ENCODE results near the gene TBC1D8.

TBC1D8 gene

DNA sequence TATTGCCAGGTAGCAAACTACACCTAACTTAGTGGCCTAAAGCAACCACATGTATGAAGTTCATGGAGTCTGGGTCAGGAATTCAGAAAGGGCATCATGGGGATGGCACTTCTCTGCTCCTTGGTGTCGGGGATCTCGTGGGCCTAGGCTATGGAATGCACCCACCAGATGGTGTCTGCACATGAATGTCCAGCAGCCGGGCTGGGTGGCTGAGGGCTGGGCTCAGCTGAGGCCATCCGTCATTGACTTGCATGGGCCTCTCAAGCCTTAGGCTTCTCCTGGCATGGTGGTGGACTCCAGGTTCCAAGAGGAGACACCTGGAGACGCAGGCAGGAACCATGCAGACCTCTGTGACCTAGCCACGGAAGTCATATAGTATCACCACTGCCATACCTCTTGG lies 175.1 kb downstream of the TBC1D8 start:
- DNase-seq (ENCODE audit: low spot score), result no peak

DNA sequence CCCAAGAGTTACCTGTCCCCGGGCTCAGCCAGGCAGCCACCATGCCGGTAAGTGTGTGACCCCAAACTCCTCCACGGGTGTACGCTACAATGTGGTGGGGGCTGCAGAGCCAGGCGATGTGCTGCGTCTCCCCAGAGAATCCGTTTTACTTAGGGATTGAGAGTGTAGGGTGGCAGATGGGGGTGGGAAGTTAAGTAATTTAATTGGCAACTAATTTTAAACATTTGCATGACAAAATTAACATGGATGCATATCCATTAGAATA lies 175.7 kb downstream of the TBC1D8 start:
- no peak for DNase-seq (ENCODE audit: low spot score)

DNA sequence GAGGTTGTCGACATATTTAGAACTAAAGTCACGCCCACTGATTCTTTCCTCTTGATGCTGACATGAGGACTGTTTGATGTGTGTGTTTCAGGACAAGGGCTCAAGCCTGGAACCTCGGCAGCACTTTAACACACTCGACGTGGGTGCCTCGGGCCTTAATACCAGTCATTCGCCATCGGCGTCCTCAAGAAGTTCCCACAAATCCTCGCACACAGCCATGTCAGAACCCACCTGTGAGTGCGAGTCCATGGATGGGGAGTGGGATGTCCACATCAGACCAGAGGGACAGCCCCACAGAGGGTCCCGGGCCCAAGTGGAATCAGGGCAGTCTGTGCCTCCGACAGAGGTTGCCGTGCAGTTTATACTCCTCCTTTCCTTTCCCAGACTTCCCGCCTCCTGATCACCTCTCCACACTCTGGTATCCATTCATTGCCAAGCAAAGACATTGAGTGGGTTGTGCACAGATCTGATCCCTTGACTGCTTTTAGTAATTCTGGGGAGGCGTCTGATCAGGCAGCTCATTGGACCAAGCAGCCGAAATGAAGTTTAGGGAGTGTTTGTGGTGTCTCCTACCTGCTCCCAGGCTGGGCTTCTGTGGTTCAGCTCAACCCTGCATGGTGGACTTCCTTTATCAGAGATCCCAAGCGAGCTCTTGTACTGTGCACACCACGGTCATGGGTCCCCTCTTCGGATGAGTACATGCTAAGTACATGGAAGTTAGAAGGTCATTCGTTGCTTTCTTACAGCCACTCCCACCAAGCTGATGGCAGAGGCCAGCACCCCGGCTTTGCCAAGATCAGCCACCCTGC lies 176.3 kb downstream of the TBC1D8 start:
- no peak for DNase-seq (ENCODE audit: low spot score)

GRCh38 chr2:100972452-100972851 lies 178.7 kb downstream of the TBC1D8 start:
- DNase-seq (ENCODE audit: low spot score), result no peak

- DNase-seq (ENCODE audit: low spot score), result no peak
These were observed 180.0 kb downstream of the TBC1D8 start for GRCh38 chr2:100971221-100971620.

DNA sequence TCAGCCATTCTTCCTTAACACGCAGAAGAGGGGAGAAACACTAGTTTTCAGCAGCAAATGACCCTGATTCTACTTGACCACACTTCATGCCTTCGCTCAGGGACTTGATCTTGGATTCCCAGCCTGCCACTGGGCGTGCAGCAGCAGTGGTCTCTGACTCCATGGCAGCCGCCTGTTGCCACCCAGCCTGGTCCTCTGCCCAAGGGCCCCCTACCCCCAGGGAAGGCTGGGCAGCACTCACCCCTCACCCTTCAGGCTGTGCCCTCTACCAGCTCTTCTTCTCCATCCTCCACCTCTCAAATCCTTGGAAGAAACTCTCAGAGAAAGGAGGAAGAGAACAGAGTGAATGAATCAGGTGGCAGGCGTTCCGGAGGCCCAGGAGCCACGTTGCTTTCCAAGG lies 181.2 kb downstream of the TBC1D8 start:
- DNase-seq (ENCODE audit: low spot score), result no peak

GRCh38 chr2:100968146-100969145 lies 182.7 kb downstream of the TBC1D8 start:
- DNase-seq (ENCODE audit: low spot score), result no peak

- DNase-seq (ENCODE audit: low spot score), result no peak
These were observed 183.5 kb downstream of the TBC1D8 start for GRCh38 chr2:100967716-100968115.

DNA sequence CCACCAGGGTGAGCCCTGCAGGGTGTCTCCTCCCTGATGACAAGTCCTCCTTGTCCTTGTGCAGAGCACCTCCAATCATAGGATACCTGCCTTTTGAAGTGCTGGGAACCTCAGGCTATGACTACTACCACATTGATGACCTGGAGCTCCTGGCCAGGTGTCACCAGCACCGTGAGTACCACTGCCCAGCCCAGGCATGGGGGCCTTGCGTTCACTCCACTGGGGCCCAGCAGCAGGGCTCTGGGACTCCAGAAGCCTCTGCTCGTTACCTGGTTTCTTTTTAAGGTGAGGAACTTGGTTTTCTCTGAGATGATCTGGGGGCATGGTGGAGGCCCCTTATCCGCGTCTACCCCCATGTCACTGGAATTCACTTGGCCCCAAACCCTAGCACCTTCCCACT lies 185.6 kb downstream of the TBC1D8 start:
- DNase-seq (ENCODE audit: low spot score), result no peak

DNA sequence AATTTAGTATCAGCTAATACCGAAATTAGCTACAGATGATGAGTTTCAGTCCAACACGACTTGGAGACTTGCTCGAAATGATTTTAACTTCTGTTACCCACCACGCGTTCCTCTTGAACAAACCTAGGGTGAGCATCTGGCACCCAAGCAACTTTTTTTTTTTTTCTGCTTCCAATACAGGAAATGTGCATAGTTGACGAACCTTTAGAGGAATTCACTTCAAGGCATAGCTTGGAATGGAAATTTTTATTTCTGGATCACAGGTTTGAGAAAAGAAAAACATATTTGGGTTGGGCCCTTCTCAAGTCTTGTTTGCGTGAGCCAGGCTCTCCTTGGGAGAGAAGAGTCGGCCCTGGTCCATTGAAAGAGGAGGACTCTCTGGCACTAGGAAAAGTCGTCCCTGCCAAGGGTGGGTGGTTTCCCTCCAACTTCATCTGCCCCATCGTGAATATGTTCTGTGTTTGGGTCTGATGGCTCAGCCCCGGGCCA lies 186.5 kb downstream of the TBC1D8 start:
- DNase-seq (ENCODE audit: low spot score), result no peak

DNA sequence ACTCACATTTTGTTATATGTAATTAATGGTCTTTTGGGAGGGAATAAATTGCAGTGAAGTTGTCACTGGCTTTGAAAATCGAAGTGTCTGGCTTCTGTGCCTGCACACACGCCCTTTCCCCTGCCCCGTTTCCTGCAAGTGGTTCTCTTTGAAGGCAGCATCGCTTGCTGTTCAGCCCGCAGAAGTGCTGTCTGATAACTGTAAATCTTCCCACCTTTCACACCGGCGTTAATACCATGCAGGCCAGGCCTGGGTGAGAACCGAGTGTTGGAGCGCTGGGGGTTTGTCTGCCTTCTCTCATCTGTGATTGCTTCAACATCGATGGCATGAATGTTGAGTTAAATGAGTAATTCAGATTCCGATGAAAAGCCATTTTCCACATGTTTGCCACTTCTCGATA lies 187.0 kb downstream of the TBC1D8 start:
- no peak for DNase-seq (ENCODE audit: low spot score)

DNA sequence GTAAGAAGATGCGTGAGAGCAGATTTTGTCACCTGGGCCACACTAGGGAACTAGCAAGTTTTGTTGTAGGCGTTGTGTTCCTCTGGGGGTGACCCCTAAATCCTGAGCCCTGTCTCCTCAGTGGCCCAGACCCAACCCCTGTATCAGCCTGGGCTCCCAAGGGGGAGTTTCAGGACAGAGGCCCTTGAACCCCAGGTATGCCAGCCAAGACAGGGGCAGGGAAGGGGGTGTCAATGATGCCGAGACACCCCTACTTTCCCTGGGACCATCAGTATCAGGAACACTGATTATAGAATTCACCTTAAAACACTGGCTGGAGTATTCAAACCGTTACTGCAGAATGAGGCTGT lies 188.2 kb downstream of the TBC1D8 start:
- no peak for DNase-seq (ENCODE audit: low spot score)

DNA sequence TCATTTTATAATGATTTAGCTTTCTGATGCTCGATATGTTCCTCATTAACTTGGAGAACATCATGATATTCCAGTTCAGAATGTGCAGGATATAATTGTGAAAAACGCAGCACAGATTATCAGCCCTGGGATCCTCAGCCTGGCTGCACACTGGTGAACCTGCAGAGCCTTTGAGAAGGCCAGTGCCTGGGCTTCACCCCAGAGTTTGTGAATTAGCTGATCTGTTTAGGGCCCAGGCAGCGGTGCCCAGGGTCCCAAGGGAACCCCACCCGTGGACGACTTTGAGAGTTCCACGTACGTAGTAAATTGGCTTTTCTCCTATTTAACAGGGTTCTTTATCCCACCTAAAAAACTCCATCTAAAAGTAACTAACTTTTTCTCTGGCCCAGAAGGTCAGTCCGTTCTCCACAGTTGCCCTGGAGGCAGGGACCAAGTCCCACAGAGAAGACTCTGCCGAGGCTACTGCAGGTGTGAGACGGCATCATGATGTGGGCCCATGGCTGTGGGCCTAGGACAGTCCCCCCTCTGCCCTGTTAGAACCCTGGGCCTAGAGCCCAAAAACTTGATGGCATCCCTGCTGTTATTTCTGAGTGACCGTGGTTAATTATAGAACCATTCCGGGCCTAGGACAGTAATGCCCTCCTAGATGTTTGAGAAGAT lies 188.7 kb downstream of the TBC1D8 start:
- no peak for DNase-seq (ENCODE audit: low spot score)

DNA sequence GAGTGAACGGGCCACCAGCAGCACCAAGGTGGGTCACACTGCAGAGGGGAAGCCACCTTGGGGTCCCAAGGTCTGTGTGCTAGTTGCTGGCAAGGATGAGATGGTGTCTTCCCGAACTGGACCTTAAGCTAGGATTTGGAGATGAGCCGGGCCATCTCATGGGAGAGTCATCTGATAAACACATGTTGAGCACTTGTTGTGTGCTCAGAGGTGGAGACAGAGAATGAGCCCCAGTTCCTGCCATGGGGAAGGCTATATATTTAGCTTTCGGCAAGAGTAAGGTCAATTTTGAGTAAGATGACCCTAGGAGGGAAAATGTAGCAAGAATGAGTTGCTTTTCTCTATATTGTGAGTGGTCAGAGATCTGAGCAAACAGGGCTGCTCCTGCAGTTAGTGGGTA lies 190.5 kb downstream of the TBC1D8 start:
- DNase-seq (ENCODE audit: low spot score), result no peak

DNA sequence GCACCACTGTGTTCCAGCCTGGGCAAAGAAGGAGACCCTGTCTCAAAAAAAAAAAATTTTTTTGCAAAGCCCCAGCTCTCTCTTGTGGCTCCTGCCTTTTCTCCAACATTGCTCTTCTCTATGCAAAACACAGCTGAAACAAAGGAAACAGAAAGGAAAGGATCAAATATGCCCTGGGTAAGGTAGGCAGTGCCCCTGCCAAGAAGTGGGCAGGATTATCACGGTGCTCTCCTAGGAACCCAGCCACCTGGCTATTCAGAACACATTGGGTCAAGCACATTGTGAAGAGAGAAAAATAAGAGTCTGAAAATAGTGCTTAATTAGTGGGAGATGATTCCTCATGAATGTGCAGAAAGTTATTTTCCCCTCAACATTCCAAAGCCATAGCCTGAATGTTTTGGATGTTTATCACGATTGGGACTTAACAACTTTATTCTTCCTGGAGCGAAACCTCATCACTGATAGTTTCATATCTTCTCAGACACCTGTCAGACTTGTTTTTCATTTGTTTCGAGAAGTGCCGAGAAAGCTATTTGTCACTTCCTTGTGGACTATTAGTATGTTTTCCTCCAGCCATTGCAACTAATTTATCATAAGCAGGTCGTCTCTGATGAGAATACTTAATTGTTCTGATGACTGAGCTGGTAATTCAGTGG lies 191.8 kb downstream of the TBC1D8 start:
- DNase-seq (ENCODE audit: low spot score), result no peak

DNA sequence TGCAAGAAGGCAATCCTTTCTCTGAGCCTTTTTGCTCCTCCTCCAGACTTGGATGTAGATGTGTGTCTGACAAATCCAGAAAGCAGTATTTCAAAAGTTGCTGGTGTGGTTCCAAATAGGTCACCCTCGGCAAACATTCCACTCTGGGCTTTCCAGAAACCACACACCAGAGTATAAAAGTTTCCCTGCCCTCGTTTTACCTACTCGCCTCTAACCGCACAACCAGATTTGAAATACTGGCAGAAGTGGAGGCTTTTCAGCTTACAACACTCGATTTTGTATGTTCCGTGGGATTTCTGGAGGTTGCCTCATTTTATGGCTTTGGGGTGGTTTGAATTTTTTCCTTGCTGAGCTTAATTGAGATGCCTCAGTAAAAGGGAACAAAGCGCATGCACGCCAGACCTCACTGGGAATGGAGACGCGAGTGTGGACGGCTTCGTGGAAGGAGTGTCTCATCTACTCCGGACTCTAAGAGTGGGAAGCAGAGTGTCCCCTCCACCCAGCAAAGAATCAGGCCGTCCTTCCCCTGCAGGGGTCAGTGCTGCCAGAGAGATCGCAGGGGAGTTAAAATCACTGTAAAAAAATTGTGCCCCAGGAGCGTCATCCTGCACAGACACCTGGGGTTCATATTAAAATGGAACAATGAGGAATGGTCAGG lies 193.1 kb downstream of the TBC1D8 start:
- no peak for DNase-seq (ENCODE audit: low spot score)
